ENCODE measurements around the gene SLC25A21. TPM values are rescaled to one million over a fixed set of nuclear protein-coding genes. Genes with fewer than 3 reads are reported as not detected.

SLC25A21 gene
- total RNA-seq, 1 donor from 2014 or later, result 6.4 TPM

DNA sequence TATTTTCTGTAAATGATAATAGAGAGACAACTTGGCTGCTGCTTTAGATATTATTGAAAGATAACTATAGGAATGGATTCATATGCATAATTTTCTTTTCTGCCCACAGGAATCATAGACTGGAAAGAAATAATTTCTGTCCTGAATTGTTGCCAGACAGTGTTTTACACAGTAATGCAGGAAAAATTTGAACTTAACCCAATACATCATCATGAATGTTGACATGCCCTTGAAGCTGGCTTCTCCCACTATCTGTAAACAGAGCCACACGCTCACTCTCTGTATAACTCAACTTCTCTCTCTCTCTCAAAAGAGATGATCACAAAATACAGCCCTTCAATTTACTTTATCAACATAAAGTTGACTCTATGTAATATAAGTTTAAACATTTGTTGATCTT, 454.2 kb downstream of the SLC25A21 start:
- H4K20me1 ChIP-seq (ENCODE audit: low read depth), result no peaks in the 10 kb centered on the region
- Mint-ChIP-seq H3K36me3 (no peaks in the 10 kb centered on the region), H3K4me3 (no peak overlapping the region), H3K27me3 (ENCODE audit: insufficient read depth, low read depth) (peaks cover 4% of the 10 kb centered on the region), H3K4me1 (peaks cover 5% of the 10 kb centered on the region), H3K9me3 (no peaks in the 10 kb centered on the region), H3K27ac (no peak overlapping the region)
- H3K27ac ChIP-seq, result no peak overlapping the region
- no peak for DNase-seq (ENCODE audit: low spot score)
- H3K4me1 ChIP-seq, result peaks cover 8% of the 10 kb centered on the region
- no peaks in the 10 kb centered on the region for H3K9me3 ChIP-seq (ENCODE audit: low read depth)
- no peak overlapping the region for H3K4me2 ChIP-seq
- H3K27me3 ChIP-seq, result no peaks in the 10 kb centered on the region
- TF ChIP-seq EZH2 (IDR thresholded peaks at IDR 0.05) (no peak), EZH2phosphoT487 (IDR thresholded peaks at IDR 0.05) (no peak)
- TF ChIP-seq, protein P1, sequence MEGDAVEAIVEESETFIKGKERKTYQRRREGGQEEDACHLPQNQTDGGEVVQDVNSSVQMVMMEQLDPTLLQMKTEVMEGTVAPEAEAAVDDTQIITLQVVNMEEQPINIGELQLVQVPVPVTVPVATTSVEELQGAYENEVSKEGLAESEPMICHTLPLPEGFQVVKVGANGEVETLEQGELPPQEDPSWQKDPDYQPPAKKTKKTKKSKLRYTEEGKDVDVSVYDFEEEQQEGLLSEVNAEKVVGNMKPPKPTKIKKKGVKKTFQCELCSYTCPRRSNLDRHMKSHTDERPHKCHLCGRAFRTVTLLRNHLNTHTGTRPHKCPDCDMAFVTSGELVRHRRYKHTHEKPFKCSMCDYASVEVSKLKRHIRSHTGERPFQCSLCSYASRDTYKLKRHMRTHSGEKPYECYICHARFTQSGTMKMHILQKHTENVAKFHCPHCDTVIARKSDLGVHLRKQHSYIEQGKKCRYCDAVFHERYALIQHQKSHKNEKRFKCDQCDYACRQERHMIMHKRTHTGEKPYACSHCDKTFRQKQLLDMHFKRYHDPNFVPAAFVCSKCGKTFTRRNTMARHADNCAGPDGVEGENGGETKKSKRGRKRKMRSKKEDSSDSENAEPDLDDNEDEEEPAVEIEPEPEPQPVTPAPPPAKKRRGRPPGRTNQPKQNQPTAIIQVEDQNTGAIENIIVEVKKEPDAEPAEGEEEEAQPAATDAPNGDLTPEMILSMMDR (IDR thresholded peaks at IDR 0.05), result no peak
- H3F3A ChIP-seq (ENCODE audit: low read depth), result no peaks in the 10 kb centered on the region
- H2AFZ ChIP-seq (replicated peaks), result no peak overlapping the region
- H3K9ac ChIP-seq, result no peak overlapping the region
- H3K36me3 ChIP-seq, result no peaks in the 10 kb centered on the region
- H3K79me2 ChIP-seq (ENCODE audit: low read depth), result no peaks in the 10 kb centered on the region
- H3K4me3 ChIP-seq, result no peak overlapping the region

DNA sequence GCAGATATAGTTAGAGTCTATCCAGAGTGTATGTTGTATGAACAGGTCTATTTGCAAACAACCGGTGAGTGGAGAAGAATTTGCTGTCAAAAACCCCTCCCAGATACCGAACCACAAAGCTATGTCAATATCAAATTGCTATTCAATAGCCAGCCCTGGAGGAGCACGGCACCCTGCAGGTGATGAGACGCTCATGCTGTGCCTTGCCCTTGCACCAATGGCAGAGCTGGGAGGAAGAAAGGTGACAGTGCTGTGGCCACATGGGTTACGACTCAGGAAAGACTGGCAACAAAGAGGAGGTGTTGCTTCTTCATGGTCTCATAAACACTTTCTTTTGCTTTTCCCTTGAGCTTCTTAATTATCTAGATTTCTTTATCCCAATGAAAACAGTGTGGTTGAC, 455.0 kb downstream of the SLC25A21 start:
- no peak overlapping the region for H3K27ac Mint-ChIP-seq
- H3K27ac ChIP-seq, result no peak overlapping the region
- no peaks in the 10 kb centered on the region for H3K36me3 Mint-ChIP-seq

DNA sequence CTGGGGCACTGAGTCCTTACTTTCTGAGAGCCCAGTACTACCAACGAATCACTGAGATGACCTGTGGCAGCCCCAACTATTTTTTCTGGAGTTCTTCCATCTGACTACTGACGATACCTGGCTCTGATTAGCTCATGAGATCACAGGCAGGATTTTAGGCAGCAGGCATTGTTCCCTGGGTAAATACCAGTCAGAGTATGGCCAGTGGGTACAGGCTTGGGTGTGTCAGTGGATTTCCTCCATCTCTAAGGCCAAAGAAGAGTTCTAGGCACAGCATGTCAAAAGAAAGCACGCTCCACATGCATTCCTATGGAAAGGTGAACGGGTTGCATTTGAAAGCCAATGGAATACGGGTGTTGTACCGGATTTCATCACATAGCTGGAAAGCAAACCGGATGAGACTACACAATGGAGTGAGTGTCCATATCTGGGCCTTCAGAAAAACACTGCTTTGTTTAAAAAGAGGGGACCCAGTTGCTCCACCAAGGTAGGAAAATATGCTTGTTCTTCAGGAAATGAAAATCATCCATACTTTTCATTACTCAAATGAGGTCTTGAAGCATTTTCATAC, 455.7 kb downstream of the SLC25A21 start:
- Histone ChIP-seq H3K4me1 (peaks cover 8% of the 10 kb centered on the region), H3K36me3 (no peaks in the 10 kb centered on the region), H3K4me3 (no peak overlapping the region), H3F3A (ENCODE audit: low read depth) (no peaks in the 10 kb centered on the region), H3K9ac (no peak overlapping the region), H3K9me3 (ENCODE audit: low read depth) (no peaks in the 10 kb centered on the region), H3K4me2 (no peak overlapping the region), H2AFZ (replicated peaks) (no peak overlapping the region), H3K79me2 (ENCODE audit: low read depth) (no peaks in the 10 kb centered on the region), H3K27ac (no peak overlapping the region), H3K27me3 (no peaks in the 10 kb centered on the region), H4K20me1 (ENCODE audit: low read depth) (no peaks in the 10 kb centered on the region)
- DNase-seq (ENCODE audit: low spot score), result no peak
- H3K36me3 Mint-ChIP-seq, result no peaks in the 10 kb centered on the region
- TF ChIP-seq EZH2 (IDR thresholded peaks at IDR 0.05), result no peak
- TF ChIP-seq, protein P1 (IDR thresholded peaks at IDR 0.05), result no peak
- TF ChIP-seq EZH2phosphoT487 (IDR thresholded peaks at IDR 0.05), result no peak
- no peak overlapping the region for H3K27ac Mint-ChIP-seq
- H3K4me3 Mint-ChIP-seq, result no peak overlapping the region
- peaks cover 4% of the 10 kb centered on the region for H3K27me3 Mint-ChIP-seq (ENCODE audit: insufficient read depth, low read depth)
- no peaks in the 10 kb centered on the region for H3K9me3 Mint-ChIP-seq
- peaks cover 5% of the 10 kb centered on the region for H3K4me1 Mint-ChIP-seq

More for the DNA sequence above, 455.0 kb downstream of the SLC25A21 start:
- no peak overlapping the region for H3K4me2 ChIP-seq
- H3K27me3 ChIP-seq, result no peaks in the 10 kb centered on the region
- H3K4me1 ChIP-seq, result peaks cover 8% of the 10 kb centered on the region
- no peaks in the 10 kb centered on the region for H3K9me3 ChIP-seq (ENCODE audit: low read depth)
- no peaks in the 10 kb centered on the region for H3K36me3 ChIP-seq
- no peaks in the 10 kb centered on the region for H3K9me3 Mint-ChIP-seq
- no peak overlapping the region for H3K4me3 ChIP-seq
- H3K4me3 Mint-ChIP-seq, result no peak overlapping the region
- no peaks in the 10 kb centered on the region for H3F3A ChIP-seq (ENCODE audit: low read depth)
- H4K20me1 ChIP-seq (ENCODE audit: low read depth), result no peaks in the 10 kb centered on the region
- no peak for TF ChIP-seq EZH2 (IDR thresholded peaks at IDR 0.05)
- TF ChIP-seq, protein P1 (IDR thresholded peaks at IDR 0.05), result no peak
- no peak for TF ChIP-seq EZH2phosphoT487 (IDR thresholded peaks at IDR 0.05)
- H3K27me3 Mint-ChIP-seq (ENCODE audit: insufficient read depth, low read depth), result peaks cover 4% of the 10 kb centered on the region
- peaks cover 5% of the 10 kb centered on the region for H3K4me1 Mint-ChIP-seq
- H3K9ac ChIP-seq, result no peak overlapping the region
- DNase-seq (ENCODE audit: low spot score), result peak; percentile 11
- no peak overlapping the region for H2AFZ ChIP-seq (replicated peaks)
- H3K79me2 ChIP-seq (ENCODE audit: low read depth), result no peaks in the 10 kb centered on the region
